Cerebellar nuclear complex (tissue), 1 donor: ENCODE measurements around the gene NDFIP1.
"Not testable (repeated sequence)": the region's sequence is repeated elsewhere in the genome, so short reads cannot be mapped to it uniquely, and the experiment has no call there.

Experiments
- DNase-seq, 2 experiments: peaks; one replicate each; lab custom pipeline; 2025; lab: John Stamatoyannopoulos, UW

NDFIP1 gene

GRCh38 chr5:142108432-142109330, at the start of gene NDFIP1:
Gene NDFIP1 (plus strand): TSS chr5:142108779. CDS start chr5:142108975, 196 bp downstream.
- DNase-seq = peak in 1 of 2 experiments; percentile 18

GRCh38 chr5:142059304-142059940, 49.2 kb upstream of the NDFIP1 start:
- no peak for DNase-seq

- no peak for DNase-seq
These were observed 45.2 kb upstream of the NDFIP1 start for GRCh38 chr5:142063376-142063775.

GRCh38 chr5:142063878-142064331, 44.7 kb upstream of the NDFIP1 start:
- peak; percentile 95 to 98 for DNase-seq

- peak in 1 of 2 experiments; percentile 56 for DNase-seq
These were observed 43.3 kb upstream of the NDFIP1 start for GRCh38 chr5:142065273-142065672.

- DNase-seq = no peak
These were observed 38.8 kb upstream of the NDFIP1 start for GRCh38 chr5:142069606-142070399.

GRCh38 chr5:142070734-142071133, 37.8 kb upstream of the NDFIP1 start:
- DNase-seq = no peak

- no peak for DNase-seq
These were observed 36.1 kb upstream of the NDFIP1 start for GRCh38 chr5:142072488-142072887.

- no peak for DNase-seq
These were observed 35.1 kb upstream of the NDFIP1 start for GRCh38 chr5:142073362-142073988.

GRCh38 chr5:142074006-142074405, 34.6 kb upstream of the NDFIP1 start:
- no peak for DNase-seq

GRCh38 chr5:142078221-142078620, 30.4 kb upstream of the NDFIP1 start:
- no peak for DNase-seq

- DNase-seq = no peak
These were observed 29.9 kb upstream of the NDFIP1 start for GRCh38 chr5:142078706-142079105.

GRCh38 chr5:142079306-142079721, 29.3 kb upstream of the NDFIP1 start:
- DNase-seq = no peak

GRCh38 chr5:142080248-142080647, 28.3 kb upstream of the NDFIP1 start:
- no peak for DNase-seq

- no peak for DNase-seq
These were observed 26.3 kb upstream of the NDFIP1 start for GRCh38 chr5:142082182-142082781.

GRCh38 chr5:142086229-142086628, 22.4 kb upstream of the NDFIP1 start:
- no peak for DNase-seq

- no peak for DNase-seq
These were observed 21.9 kb upstream of the NDFIP1 start for GRCh38 chr5:142086679-142087078.

- DNase-seq = no peak
These were observed 20.5 kb upstream of the NDFIP1 start for GRCh38 chr5:142087920-142088679.

- not testable (repeated sequence) for DNase-seq
These were observed 19.6 kb upstream of the NDFIP1 start for GRCh38 chr5:142088855-142089479.

GRCh38 chr5:142091012-142091411, 17.6 kb upstream of the NDFIP1 start:
- DNase-seq = no peak
